ENCODE data around the gene PEX11B. TPM values are rescaled to one million over a fixed set of nuclear protein-coding genes. Genes with fewer than 3 reads are reported as not detected.

Gene PEX11B
- total and polyA plus RNA-seq, 9 donors: 18.2 to 44.4 (median 26.9) TPM

DNA sequence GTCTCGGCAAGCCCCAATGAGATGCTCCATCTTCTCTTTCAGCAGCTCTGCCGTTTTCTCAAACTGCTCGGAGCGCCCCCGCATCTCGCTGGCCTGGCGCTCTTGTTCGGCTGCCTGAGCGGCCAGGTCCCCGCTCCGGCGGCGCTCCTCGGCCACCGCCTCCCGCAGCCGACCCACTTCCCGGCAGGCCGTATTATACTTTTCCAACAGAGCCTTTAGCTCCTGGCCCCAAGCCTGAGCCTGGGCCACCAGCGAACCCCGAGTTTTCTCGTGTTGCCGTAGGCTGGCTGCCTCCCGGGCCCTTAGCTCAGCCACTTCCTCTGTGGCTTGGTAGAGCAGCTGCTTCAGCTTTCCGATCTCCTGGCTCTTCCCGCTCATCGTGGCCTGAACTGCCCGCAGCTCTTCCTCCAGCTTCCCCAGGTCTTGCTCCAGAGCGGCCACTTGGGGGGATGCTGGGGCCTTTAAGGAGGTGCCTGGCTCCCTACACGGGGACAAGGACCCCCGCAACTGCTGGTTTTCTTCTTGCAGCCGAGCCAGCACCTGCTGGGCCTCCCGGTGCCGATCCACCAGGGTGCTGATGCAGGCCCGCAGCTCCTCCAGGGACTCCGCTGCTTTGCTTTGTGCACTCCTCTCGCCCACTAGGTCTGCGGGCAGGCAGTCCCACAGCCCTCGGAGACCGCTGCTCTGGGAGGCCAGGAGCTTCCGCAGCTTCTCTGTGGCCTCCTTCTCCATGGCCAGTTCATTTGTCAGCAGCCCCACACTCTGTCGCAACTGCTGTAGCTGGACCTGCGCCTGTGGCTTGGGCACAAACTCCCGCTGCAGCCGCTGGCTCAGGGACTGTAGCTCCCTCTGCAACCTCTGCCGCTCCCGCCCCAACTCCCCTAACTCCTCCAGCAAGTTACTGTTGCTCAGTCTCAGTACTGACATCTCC is 46.3 kb downstream of the PEX11B start:
- DNase-seq: peak in 4 of 5 donors; percentile 52 to 68 (median 60)
- TF ChIP-seq EP300 (IDR thresholded peaks at IDR 0.05) (no peak), CTCF (IDR thresholded peaks at IDR 0.05) (peak in 1 of 3 donors; percentile 11), POLR2A (IDR thresholded peaks at IDR 0.05) (no peak)
- H3K4me1 ChIP-seq (ENCODE audit: insufficient read depth): peaks cover 3% of the 10 kb centered on the region
- intact Hi-C loops (cut with DNase I): no loop called here
- WGBS, 3 donors: 11 to 26% (median 18%) methylated on average over 44 to 47 of the region's 47 CpGs
- no peaks in the 10 kb centered on the region for H3K36me3 ChIP-seq
- H3K4me3 ChIP-seq: peak overlapping the region; percentile 43
- H3K27me3 ChIP-seq: no peaks in the 10 kb centered on the region
- no peaks in the 10 kb centered on the region for H3K9me3 ChIP-seq
- H3K27ac ChIP-seq: peak overlapping the region; percentile 86 to 93

DNA sequence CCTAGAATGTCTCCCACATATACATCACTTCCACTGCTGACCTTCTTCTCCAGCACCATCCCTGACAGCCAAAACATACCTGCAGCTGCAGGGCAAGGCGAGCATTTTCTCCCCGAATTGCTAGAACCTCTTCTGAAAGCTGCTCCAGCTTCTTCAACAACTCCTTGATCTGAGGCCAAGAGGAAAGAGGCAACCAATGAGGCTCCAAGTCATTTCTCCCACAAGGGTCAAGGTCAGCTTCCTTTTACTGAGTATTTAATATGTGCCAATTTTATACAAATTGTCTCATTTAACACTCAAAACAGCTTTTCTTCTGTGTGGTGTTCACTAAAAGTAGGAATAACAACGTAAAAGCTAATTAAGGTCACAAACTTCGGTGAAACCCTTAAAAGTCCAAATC is 50.3 kb downstream of the PEX11B start:
- no peaks in the 10 kb centered on the region for H3K27me3 ChIP-seq
- DNase-seq: no peak
- TF ChIP-seq EP300 (IDR thresholded peaks at IDR 0.05) (no peak), CTCF (IDR thresholded peaks at IDR 0.05) (no peak), POLR2A (IDR thresholded peaks at IDR 0.05) (no peak)
- H3K36me3 ChIP-seq: no peaks in the 10 kb centered on the region
- WGBS, 3 donors: 34 to 38% (median 35%) methylated on average over 4 of the region's 4 CpGs
- H3K4me1 ChIP-seq (ENCODE audit: insufficient read depth): peaks cover 3% of the 10 kb centered on the region
- no peak overlapping the region for H3K27ac ChIP-seq
- H3K4me3 ChIP-seq: no peak overlapping the region
- intact Hi-C loops (cut with DNase I): no loop called here
- H3K9me3 ChIP-seq: no peaks in the 10 kb centered on the region

DNA sequence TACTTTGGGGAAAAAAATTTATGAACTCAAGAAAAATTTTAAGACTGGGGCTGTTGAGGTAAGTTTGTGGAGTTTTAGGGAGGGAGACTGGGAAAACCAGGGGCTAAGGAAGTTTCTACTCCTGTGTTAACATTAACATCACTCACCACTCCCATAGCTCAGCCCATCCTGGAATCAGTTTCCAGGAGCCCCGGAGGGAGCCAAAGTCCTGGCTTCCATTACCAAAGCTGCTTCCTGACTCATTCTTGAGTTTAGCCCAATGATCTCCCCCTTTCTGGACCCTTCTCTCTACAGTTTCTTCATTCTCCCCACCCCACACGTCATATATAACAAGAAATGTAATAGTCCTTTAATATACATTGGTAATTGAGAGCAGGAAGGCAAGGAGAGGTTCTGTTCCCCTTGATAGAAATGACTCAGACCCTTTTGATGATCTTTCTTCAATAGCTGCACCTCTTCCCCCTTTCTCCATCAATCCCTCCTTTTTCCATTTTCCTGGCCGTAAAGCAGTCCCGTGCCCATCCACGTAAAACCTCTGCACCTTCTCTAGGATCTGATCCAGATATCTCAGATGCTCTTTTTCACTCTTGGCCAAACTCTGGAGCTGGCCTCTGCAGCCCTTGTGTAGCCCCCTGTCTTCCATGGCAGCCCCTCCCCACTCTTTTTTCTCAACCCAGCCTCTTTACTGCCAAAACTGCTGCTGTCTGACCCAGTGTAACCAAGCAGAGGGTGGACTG is 55.1 kb downstream of the PEX11B start:
- peaks cover 6% of the 10 kb centered on the region for H3K4me1 ChIP-seq (ENCODE audit: insufficient read depth)
- H3K9me3 ChIP-seq: no peaks in the 10 kb centered on the region
- H3K27ac ChIP-seq: no peak overlapping the region
- TF ChIP-seq POLR2A (IDR thresholded peaks at IDR 0.05) (no peak), EP300 (IDR thresholded peaks at IDR 0.05) (no peak), CTCF (IDR thresholded peaks at IDR 0.05) (no peak)
- no peak for DNase-seq
- H3K36me3 ChIP-seq: no peaks in the 10 kb centered on the region
- intact Hi-C loops (cut with DNase I): no loop called here
- 65 to 82% (median 77%) methylated on average over 5 of the region's 5 CpGs for WGBS, 3 donors
- H3K4me3 ChIP-seq: no peak overlapping the region
- no peaks in the 10 kb centered on the region for H3K27me3 ChIP-seq

Other genes with a start within 250 kb of the PEX11B start
- gene PDZK1, start 211.3 kb downstream of the PEX11B start, total RNA-seq: 1 to 10 TPM in 1 of 7 donors, under 1 TPM in 4, not detected in 2; 0.36 to 2.0 (median 0.83) TPM
- gene PDZK1, start 211.3 kb downstream of the PEX11B start, polyA plus RNA-seq: 10 to 100 TPM in 1 of 2 donors, under 1 TPM in 1; 0.21 to 13.4 TPM
- under 1 TPM in 3 of 7 donors, not detected in 4; 0.15 to 0.25 (median 0.20) TPM for gene CD160, start 199.2 kb downstream of the PEX11B start, total RNA-seq
- 1 to 10 TPM in 1 of 2 donors, under 1 TPM in 1; 0.10 to 1.9 TPM for gene CD160, start 199.2 kb downstream of the PEX11B start, polyA plus RNA-seq
- gene RNF115, start 94.6 kb downstream of the PEX11B start, total RNA-seq: 10 to 100 TPM in 6 of 7 donors, 1 to 10 TPM in 1; 9.9 to 15.5 (median 12.2) TPM
- gene RNF115, start 94.6 kb downstream of the PEX11B start, polyA plus RNA-seq: 10 to 100 TPM in 1 of 2 donors, 1 to 10 TPM in 1; 7.8 to 27.9 TPM
- gene POLR3C, start 94.5 kb downstream of the PEX11B start, total RNA-seq: 10 to 100 TPM; 25.8 to 32.5 (median 27.0) TPM
- 10 to 100 TPM; 21.1 to 41.9 TPM for gene POLR3C, start 94.5 kb downstream of the PEX11B start, polyA plus RNA-seq
- gene NUDT17, start 73.1 kb downstream of the PEX11B start, total RNA-seq: 1 to 10 TPM; 2.3 to 5.1 (median 2.9) TPM
- 1 to 10 TPM; 3.9 to 4.8 TPM for gene NUDT17, start 73.1 kb downstream of the PEX11B start, polyA plus RNA-seq
- gene PIAS3, start 59.6 kb downstream of the PEX11B start, total RNA-seq: 10 to 100 TPM; 22.9 to 64.1 (median 40.1) TPM
- gene PIAS3, start 59.6 kb downstream of the PEX11B start, polyA plus RNA-seq: 10 to 100 TPM; 30.5 to 33.8 TPM
- 1 to 10 TPM; 2.1 to 6.5 (median 3.0) TPM for gene ANKRD35, start 32.9 kb downstream of the PEX11B start, total RNA-seq
- 1 to 10 TPM; 2.6 to 2.8 TPM for gene ANKRD35, start 32.9 kb downstream of the PEX11B start, polyA plus RNA-seq
- 1 to 10 TPM; 1.5 to 4.8 (median 2.8) TPM for gene ITGA10, start 8.7 kb downstream of the PEX11B start, total RNA-seq
- 1 to 10 TPM; 2.5 to 4.5 TPM for gene ITGA10, start 8.7 kb downstream of the PEX11B start, polyA plus RNA-seq
- gene RBM8A, start 8.8 kb upstream of the PEX11B start, total RNA-seq: 100 to 1,000 TPM in 6 of 7 donors, 10 to 100 TPM in 1; 84.4 to 127 (median 113) TPM
- 100 to 1,000 TPM in 1 of 2 donors, 10 to 100 TPM in 1; 91.6 to 101 TPM for gene RBM8A, start 8.8 kb upstream of the PEX11B start, polyA plus RNA-seq
- gene LIX1L, start 39.3 kb upstream of the PEX11B start, total RNA-seq: 100 to 1,000 TPM in 1 of 7 donors, 10 to 100 TPM in 6; 37.9 to 102 (median 73.9) TPM
- 10 to 100 TPM; 28.7 to 52.6 TPM for gene LIX1L, start 39.3 kb upstream of the PEX11B start, polyA plus RNA-seq
- 1 to 10 TPM in 6 of 7 donors, under 1 TPM in 1; 0.48 to 5.2 (median 3.1) TPM for gene ANKRD34A, start 45.9 kb upstream of the PEX11B start, total RNA-seq
- under 1 TPM; 0.50 to 0.62 TPM for gene ANKRD34A, start 45.9 kb upstream of the PEX11B start, polyA plus RNA-seq
- 10 to 100 TPM; 16.7 to 27.9 (median 23.4) TPM for gene POLR3GL, start 46.0 kb upstream of the PEX11B start, total RNA-seq
- 10 to 100 TPM; 40.6 to 51.4 TPM for gene POLR3GL, start 46.0 kb upstream of the PEX11B start, polyA plus RNA-seq
- 1,000 to 10,000 TPM in 1 of 7 donors, 100 to 1,000 TPM in 6; 335 to 1,406 (median 617) TPM for gene TXNIP, start 77.9 kb upstream of the PEX11B start, total RNA-seq
- gene TXNIP, start 77.9 kb upstream of the PEX11B start, polyA plus RNA-seq: 1,000 to 10,000 TPM in 1 of 2 donors, 100 to 1,000 TPM in 1; 570 to 1,154 TPM
- not detected for gene HJV, start 103.0 kb upstream of the PEX11B start, total RNA-seq
- not detected for gene HJV, start 103.0 kb upstream of the PEX11B start, polyA plus RNA-seq
- gene NBPF10, start 226.1 kb upstream of the PEX11B start, total RNA-seq: 1 to 10 TPM in 6 of 7 donors, under 1 TPM in 1; 0.57 to 4.7 (median 2.6) TPM
- gene NBPF10, start 226.1 kb upstream of the PEX11B start, polyA plus RNA-seq: 1 to 10 TPM; 1.2 to 2.9 TPM